HG03108 (cell line): ENCODE data around the gene NAT8L.

ENCODE experiments used
- ATAC-seq: cut with Tn5 transposase; IDR thresholded peaks from one replicate; pipeline ENCODE4 v1.9.1; 2021; ENCODE audit warnings: moderate library complexity; ENCODE audit not compliant: unreplicated experiment

NAT8L gene

GRCh38 chr4:2074588-2074987, 15.5 kb downstream of the NAT8L start:
- no peak for ATAC-seq

GRCh38 chr4:2075171-2075986, 16.3 kb downstream of the NAT8L start:
- no peak for ATAC-seq

GRCh38 chr4:2075987-2076907, 17.1 kb downstream of the NAT8L start:
- ATAC-seq, result no peak

- ATAC-seq, result no peak
These were observed 17.9 kb downstream of the NAT8L start for GRCh38 chr4:2076908-2077536.

- no peak for ATAC-seq
These were observed 18.7 kb downstream of the NAT8L start for GRCh38 chr4:2077537-2078460.

- no peak for ATAC-seq
These were observed 19.5 kb downstream of the NAT8L start for GRCh38 chr4:2078584-2078983.

- no peak for ATAC-seq
These were observed 19.9 kb downstream of the NAT8L start for GRCh38 chr4:2079006-2079405.

GRCh38 chr4:2079926-2080325, 20.8 kb downstream of the NAT8L start:
- ATAC-seq, result no peak

GRCh38 chr4:2080429-2081300, 21.5 kb downstream of the NAT8L start:
- ATAC-seq, result no peak

GRCh38 chr4:2081540-2081939, 22.4 kb downstream of the NAT8L start:
- ATAC-seq, result no peak

- no peak for ATAC-seq
These were observed 23.0 kb downstream of the NAT8L start for GRCh38 chr4:2082118-2082517.

GRCh38 chr4:2082627-2083026, 23.5 kb downstream of the NAT8L start:
- no peak for ATAC-seq

GRCh38 chr4:2083116-2083825, 24.1 kb downstream of the NAT8L start:
- ATAC-seq, result no peak

- no peak for ATAC-seq
These were observed 24.7 kb downstream of the NAT8L start for GRCh38 chr4:2083826-2084160.

GRCh38 chr4:2084316-2084715, 25.2 kb downstream of the NAT8L start:
- ATAC-seq, result no peak

- no peak for ATAC-seq
These were observed 26.4 kb downstream of the NAT8L start for GRCh38 chr4:2085496-2085901.

GRCh38 chr4:2087170-2087569, 28.0 kb downstream of the NAT8L start:
- no peak for ATAC-seq

- ATAC-seq, result no peak
These were observed 30.1 kb downstream of the NAT8L start for GRCh38 chr4:2089222-2089621.

- ATAC-seq, result no peak
These were observed 31.5 kb downstream of the NAT8L start for GRCh38 chr4:2090642-2091041.
